AG10803 (cell line): ENCODE measurements around the gene PLA2R1.

Source experiments
- DNase-seq: peaks from one replicate; pipeline ENCODE4 v3.0.0; 2010; ENCODE audit warnings: low read depth
- H3K4me3 ChIP-seq: 2 replicates; pipeline ENCODE4 v1.5.1; 2011; ENCODE audit warnings: mild to moderate bottlenecking, low read length, control low read depth
- TF ChIP-seq, protein P1 (sequence below): conservative IDR thresholded peaks from 2 replicates; pipeline ENCODE4 v1.5.1; 2011; ENCODE audit warnings: mild to moderate bottlenecking, low read length, control low read depth, inconsistent platforms

Gene PLA2R1

GRCh38 chr2:159898441-159898840 lies 164.0 kb downstream of the PLA2R1 start:
- DNase-seq = no peak
- H3K4me3 ChIP-seq = no peak overlapping the region
- TF ChIP-seq, protein P1, sequence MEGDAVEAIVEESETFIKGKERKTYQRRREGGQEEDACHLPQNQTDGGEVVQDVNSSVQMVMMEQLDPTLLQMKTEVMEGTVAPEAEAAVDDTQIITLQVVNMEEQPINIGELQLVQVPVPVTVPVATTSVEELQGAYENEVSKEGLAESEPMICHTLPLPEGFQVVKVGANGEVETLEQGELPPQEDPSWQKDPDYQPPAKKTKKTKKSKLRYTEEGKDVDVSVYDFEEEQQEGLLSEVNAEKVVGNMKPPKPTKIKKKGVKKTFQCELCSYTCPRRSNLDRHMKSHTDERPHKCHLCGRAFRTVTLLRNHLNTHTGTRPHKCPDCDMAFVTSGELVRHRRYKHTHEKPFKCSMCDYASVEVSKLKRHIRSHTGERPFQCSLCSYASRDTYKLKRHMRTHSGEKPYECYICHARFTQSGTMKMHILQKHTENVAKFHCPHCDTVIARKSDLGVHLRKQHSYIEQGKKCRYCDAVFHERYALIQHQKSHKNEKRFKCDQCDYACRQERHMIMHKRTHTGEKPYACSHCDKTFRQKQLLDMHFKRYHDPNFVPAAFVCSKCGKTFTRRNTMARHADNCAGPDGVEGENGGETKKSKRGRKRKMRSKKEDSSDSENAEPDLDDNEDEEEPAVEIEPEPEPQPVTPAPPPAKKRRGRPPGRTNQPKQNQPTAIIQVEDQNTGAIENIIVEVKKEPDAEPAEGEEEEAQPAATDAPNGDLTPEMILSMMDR = no peak

DNA sequence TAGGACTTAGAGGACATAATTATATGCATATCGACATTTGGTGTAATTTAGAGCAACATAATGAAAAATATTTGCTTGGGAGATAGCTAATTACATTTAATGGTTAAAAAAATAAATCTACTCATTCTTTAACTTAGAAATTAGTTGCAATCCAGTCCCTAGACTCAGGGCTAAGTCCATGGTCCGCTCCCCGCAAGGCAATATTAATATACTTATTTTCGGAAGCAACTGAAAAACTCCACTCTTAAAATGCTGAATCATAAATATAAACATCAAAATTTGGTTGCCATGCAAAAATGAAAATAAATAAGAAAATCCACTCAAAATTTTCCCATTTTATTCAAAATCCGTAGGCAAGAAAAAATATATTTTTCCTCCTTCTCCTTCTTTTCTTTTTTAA lies 164.7 kb downstream of the PLA2R1 start:
- H3K4me3 ChIP-seq = no peak overlapping the region

GRCh38 chr2:159897081-159897480 lies 165.3 kb downstream of the PLA2R1 start:
- TF ChIP-seq, protein P1 = no peak
- H3K4me3 ChIP-seq = no peak overlapping the region
- DNase-seq = no peak

More for the DNA sequence above, 164.7 kb downstream of the PLA2R1 start:
- TF ChIP-seq, protein P1 = no peak
- no peak for DNase-seq

GRCh38 chr2:159895258-159896065 lies 167.0 kb downstream of the PLA2R1 start:
- DNase-seq = peak; percentile 17
- TF ChIP-seq, protein P1 = no peak
- H3K4me3 ChIP-seq = no peak overlapping the region

DNA sequence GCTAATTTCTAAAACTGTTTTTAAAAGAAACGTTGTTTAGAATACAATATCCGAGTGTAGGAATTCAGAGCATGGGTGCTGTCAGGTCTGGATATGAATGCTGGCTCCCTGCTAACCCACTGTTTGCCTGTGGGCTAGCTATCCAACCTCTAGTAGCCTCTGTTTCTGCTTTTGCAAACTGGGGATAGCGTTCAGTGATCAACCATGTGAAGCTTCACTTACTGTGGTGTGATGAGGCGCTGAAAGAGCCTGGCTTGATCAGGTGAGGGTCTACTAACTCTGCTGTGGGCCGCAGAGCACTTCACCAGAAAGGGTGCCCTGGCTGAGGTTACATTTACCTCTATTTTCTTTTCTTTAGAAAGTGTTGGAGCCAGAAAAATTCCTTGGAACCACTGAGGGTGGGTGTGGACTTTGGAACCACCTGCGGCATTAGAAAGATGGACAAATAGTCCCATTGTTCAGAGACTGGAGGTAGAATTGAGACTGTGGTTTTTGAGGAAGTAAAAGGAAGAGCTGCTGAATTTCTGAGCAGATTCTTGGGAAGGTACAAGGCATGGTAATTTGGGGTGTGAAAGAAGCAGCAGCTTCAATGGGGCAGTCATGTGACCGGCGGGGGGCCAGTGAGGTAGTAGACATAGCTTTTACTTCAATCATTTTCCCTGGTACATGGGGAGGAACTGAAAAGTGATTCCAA lies 168.1 kb downstream of the PLA2R1 start:
- TF ChIP-seq, protein P1 = no peak
- no peak overlapping the region for H3K4me3 ChIP-seq

DNA sequence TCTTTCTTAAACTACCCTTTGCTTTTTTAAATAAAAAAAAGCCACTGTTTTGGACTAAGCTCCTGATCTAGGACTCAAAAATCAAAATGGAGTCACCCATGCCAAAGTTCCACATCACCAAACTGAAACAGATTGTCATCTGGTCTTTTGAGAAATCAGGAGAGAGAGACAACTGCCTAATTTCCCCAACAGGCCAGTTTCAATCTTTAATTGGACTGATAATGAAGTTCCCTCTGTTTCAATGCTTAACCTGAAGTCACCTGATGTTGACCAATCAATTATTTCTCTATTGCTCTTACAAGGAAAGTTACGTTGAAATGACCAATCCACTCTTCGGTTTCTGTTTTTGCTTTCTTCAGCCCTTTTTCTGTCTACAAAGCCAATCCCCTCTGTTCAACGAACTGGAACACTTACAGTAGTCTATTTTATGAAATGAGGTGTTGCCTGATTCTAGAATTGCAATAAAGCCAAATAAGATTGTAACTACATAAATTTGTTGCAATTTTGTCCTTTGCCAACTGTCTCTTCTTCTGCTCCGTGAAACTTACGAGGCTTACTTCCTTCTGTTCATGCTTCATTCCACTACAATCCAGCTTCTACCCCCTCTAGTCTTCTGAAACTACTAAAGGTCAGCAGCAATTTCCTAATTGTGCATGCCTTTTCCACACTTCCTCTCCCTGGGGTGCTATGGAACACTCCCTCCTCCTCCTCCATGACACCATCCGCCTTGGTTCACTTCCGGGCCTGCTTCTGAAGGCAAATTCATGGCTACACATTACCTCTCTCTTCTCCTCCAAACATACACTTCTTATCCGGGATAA lies 169.2 kb downstream of the PLA2R1 start:
- no peak overlapping the region for H3K4me3 ChIP-seq
- DNase-seq = no peak
- TF ChIP-seq, protein P1 = no peak

More for the DNA sequence above, 168.1 kb downstream of the PLA2R1 start:
- DNase-seq = no peak
